Measurements from ENCODE around the gene CLEC2A. TPM values are rescaled to one million over a fixed set of nuclear protein-coding genes. Genes with fewer than 3 reads are reported as not detected.

CLEC2A gene
- polyA plus RNA-seq, 4 donors: not detected

DNA sequence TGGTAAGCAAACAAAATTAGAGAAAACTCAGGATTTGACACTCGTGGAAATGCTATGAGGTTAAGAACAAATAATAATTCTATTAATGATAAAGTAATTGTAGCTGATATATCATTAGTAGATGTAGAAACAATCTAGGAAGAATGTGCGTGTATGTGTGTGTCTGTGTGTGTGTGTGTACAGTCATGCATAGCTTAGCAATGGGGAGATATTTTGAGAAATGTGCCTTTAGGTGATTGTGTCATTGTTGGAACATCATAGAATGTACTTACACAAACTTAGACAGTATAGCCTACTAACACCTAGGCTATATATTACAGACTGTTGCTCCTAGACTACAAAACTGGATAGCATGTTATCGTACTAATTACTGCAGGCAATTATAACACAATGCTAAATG lies 5.3 kb downstream of the CLEC2A start:
- H3K36me3 ChIP-seq (ENCODE audit: control insufficient read depth in 3 of 3, insufficient read depth in 2 of 3, low read depth in 1 of 3, low read length in 3 of 3): no peaks in the 10 kb centered on the region
- H3K27ac ChIP-seq (ENCODE audit: low read depth in 1 of 3, low read length in 2 of 3): no peak overlapping the region
- FAIRE-seq (no peak), DNase-seq (no peak)
- WGBS, 3 donors: 88 to 91% (median 91%) methylated on average over 3 of the region's 3 CpGs
- H3K9me3 ChIP-seq (ENCODE audit: control insufficient read depth in 2 of 2, insufficient read depth in 1 of 2, low read depth in 1 of 2, low read length in 1 of 2): no peaks in the 10 kb centered on the region
- no peaks in the 10 kb centered on the region for H3K27me3 ChIP-seq (ENCODE audit: control insufficient read depth in 3 of 3, insufficient read depth in 3 of 3, low read length in 3 of 3)
- no peak overlapping the region for H3K4me3 ChIP-seq (ENCODE audit: low read depth in 1 of 3, low read length in 3 of 3)
- H3K4me1 ChIP-seq (ENCODE audit: control insufficient read depth in 3 of 3, insufficient read depth in 2 of 3, low read depth in 1 of 3, low read length in 2 of 3): no peaks in the 10 kb centered on the region

- DNase-seq: peak; percentile 36 to 48
- Histone ChIP-seq H3K9me3 (ENCODE audit: control insufficient read depth in 2 of 2, insufficient read depth in 1 of 2, low read depth in 1 of 2, low read length in 1 of 2) (no peaks in the 10 kb centered on the region), H3K4me3 (ENCODE audit: low read depth in 1 of 3, low read length in 3 of 3) (peak overlapping the region in 2 of 3 donors; percentile 30 to 39), H3K27me3 (ENCODE audit: control insufficient read depth in 3 of 3, insufficient read depth in 3 of 3, low read length in 3 of 3) (no peaks in the 10 kb centered on the region), H3K4me1 (ENCODE audit: control insufficient read depth in 3 of 3, insufficient read depth in 2 of 3, low read depth in 1 of 3, low read length in 2 of 3) (no peaks in the 10 kb centered on the region), H3K27ac (ENCODE audit: low read depth in 1 of 3, low read length in 2 of 3) (no peak overlapping the region), H3K36me3 (ENCODE audit: control insufficient read depth in 3 of 3, insufficient read depth in 2 of 3, low read depth in 1 of 3, low read length in 3 of 3) (no peaks in the 10 kb centered on the region)
- FAIRE-seq: no peak
- 2 to 9% (median 4%) methylated on average over 5 of the region's 5 CpGs for WGBS, 3 donors
Observed at GRCh38 chr12:9925705-9926393, 6.3 kb downstream of the CLEC2A start.

GRCh38 chr12:9922429-9922828 lies 9.7 kb downstream of the CLEC2A start:
- no peaks in the 10 kb centered on the region for H3K27me3 ChIP-seq (ENCODE audit: control insufficient read depth in 3 of 3, insufficient read depth in 3 of 3, low read length in 3 of 3)
- FAIRE-seq: no peak
- H3K9me3 ChIP-seq (ENCODE audit: control insufficient read depth in 2 of 2, insufficient read depth in 1 of 2, low read depth in 1 of 2, low read length in 1 of 2): peaks cover 0 to 6% of the 10 kb centered on the region in 2 donors
- H3K27ac ChIP-seq (ENCODE audit: low read depth in 1 of 3, low read length in 2 of 3): no peak overlapping the region
- H3K4me1 ChIP-seq (ENCODE audit: control insufficient read depth in 3 of 3, insufficient read depth in 2 of 3, low read depth in 1 of 3, low read length in 2 of 3): no peaks in the 10 kb centered on the region
- H3K4me3 ChIP-seq (ENCODE audit: low read depth in 1 of 3, low read length in 3 of 3): no peak overlapping the region
- 82 to 86% (median 86%) methylated on average over 1 of the region's 1 CpG for WGBS, 3 donors
- H3K36me3 ChIP-seq (ENCODE audit: control insufficient read depth in 3 of 3, insufficient read depth in 2 of 3, low read depth in 1 of 3, low read length in 3 of 3): no peaks in the 10 kb centered on the region
- no peak for DNase-seq

- no peaks in the 10 kb centered on the region for H3K36me3 ChIP-seq (ENCODE audit: control insufficient read depth in 3 of 3, insufficient read depth in 2 of 3, low read depth in 1 of 3, low read length in 3 of 3)
- peaks cover 0 to 6% of the 10 kb centered on the region in 2 donors for H3K9me3 ChIP-seq (ENCODE audit: control insufficient read depth in 2 of 2, insufficient read depth in 1 of 2, low read depth in 1 of 2, low read length in 1 of 2)
- H3K4me1 ChIP-seq (ENCODE audit: control insufficient read depth in 3 of 3, insufficient read depth in 2 of 3, low read depth in 1 of 3, low read length in 2 of 3): no peaks in the 10 kb centered on the region
- WGBS, 3 donors: 83 to 89% (median 88%) methylated on average over 10 of the region's 10 CpGs
- H3K27me3 ChIP-seq (ENCODE audit: control insufficient read depth in 3 of 3, insufficient read depth in 3 of 3, low read length in 3 of 3): no peaks in the 10 kb centered on the region
- no peak for DNase-seq
- no peak overlapping the region for H3K27ac ChIP-seq (ENCODE audit: low read depth in 1 of 3, low read length in 2 of 3)
- H3K4me3 ChIP-seq (ENCODE audit: low read depth in 1 of 3, low read length in 3 of 3): no peak overlapping the region
- FAIRE-seq: no peak
Observed at GRCh38 chr12:9920451-9920850, 11.7 kb downstream of the CLEC2A start.

- H3K27ac ChIP-seq (ENCODE audit: low read depth in 1 of 3, low read length in 2 of 3): no peak overlapping the region
- 87 to 94% (median 87%) methylated on average over 3 of the region's 3 CpGs for WGBS, 3 donors
- no peaks in the 10 kb centered on the region for H3K27me3 ChIP-seq (ENCODE audit: control insufficient read depth in 3 of 3, insufficient read depth in 3 of 3, low read length in 3 of 3)
- H3K4me1 ChIP-seq (ENCODE audit: control insufficient read depth in 3 of 3, insufficient read depth in 2 of 3, low read depth in 1 of 3, low read length in 2 of 3): no peaks in the 10 kb centered on the region
- H3K9me3 ChIP-seq (ENCODE audit: control insufficient read depth in 2 of 2, insufficient read depth in 1 of 2, low read depth in 1 of 2, low read length in 1 of 2): peaks cover 0 to 6% of the 10 kb centered on the region in 2 donors
- FAIRE-seq (no peak), DNase-seq (no peak)
- no peak overlapping the region for H3K4me3 ChIP-seq (ENCODE audit: low read depth in 1 of 3, low read length in 3 of 3)
- no peaks in the 10 kb centered on the region for H3K36me3 ChIP-seq (ENCODE audit: control insufficient read depth in 3 of 3, insufficient read depth in 2 of 3, low read depth in 1 of 3, low read length in 3 of 3)
Observed at GRCh38 chr12:9919443-9919842, 12.7 kb downstream of the CLEC2A start.

- H3K27ac ChIP-seq (ENCODE audit: low read depth in 1 of 3, low read length in 2 of 3): no peak overlapping the region
- H3K27me3 ChIP-seq (ENCODE audit: control insufficient read depth in 3 of 3, insufficient read depth in 3 of 3, low read length in 3 of 3): no peaks in the 10 kb centered on the region
- no peaks in the 10 kb centered on the region for H3K36me3 ChIP-seq (ENCODE audit: control insufficient read depth in 3 of 3, insufficient read depth in 2 of 3, low read depth in 1 of 3, low read length in 3 of 3)
- DNase-seq (no peak), FAIRE-seq (no peak)
- H3K4me3 ChIP-seq (ENCODE audit: low read depth in 1 of 3, low read length in 3 of 3): no peak overlapping the region
- H3K9me3 ChIP-seq (ENCODE audit: control insufficient read depth in 2 of 2, insufficient read depth in 1 of 2, low read depth in 1 of 2, low read length in 1 of 2): peaks cover 0 to 30% of the 10 kb centered on the region in 2 donors
- no peaks in the 10 kb centered on the region for H3K4me1 ChIP-seq (ENCODE audit: control insufficient read depth in 3 of 3, insufficient read depth in 2 of 3, low read depth in 1 of 3, low read length in 2 of 3)
Observed at GRCh38 chr12:9911708-9912107, 20.5 kb downstream of the CLEC2A start.

DNA sequence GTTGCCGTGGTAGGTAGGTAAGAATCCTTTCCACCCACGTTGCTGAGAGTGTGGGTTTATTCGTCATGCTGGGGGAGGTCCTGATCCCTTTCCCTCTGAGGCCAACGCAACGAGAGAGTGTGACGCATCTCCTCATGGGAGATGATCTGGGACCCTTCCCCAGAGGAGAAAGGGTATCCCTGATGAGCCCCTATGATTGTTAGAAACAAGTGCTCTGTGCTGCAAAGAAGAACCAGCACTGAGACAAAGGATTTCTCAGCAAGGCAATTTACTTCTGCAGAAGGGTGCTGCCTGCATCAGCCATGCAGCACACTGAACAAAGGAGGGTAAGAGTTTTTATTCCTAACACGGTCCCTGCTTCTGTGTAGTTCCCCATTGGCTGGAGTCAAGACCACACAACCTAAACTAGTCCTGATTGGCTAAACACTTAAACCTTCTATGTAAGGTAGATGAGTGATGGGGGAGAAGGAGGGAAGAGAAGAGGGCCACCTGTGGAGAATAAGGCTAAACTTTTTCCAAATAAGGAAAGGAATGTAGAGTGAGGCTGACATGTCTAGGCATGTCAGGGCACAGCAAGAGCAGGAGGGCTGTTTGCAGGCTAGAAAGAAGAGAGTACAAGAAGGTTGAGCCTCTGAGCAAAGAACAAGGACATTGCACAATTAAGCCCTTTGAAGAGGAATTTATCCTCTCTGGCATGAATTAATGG lies 21.3 kb downstream of the CLEC2A start:
- H3K27ac ChIP-seq (ENCODE audit: low read depth in 1 of 3, low read length in 2 of 3): no peak overlapping the region
- 84 to 88% (median 85%) methylated on average over 7 of the region's 7 CpGs for WGBS, 3 donors
- H3K27me3 ChIP-seq (ENCODE audit: control insufficient read depth in 3 of 3, insufficient read depth in 3 of 3, low read length in 3 of 3): no peaks in the 10 kb centered on the region
- DNase-seq (no peak), FAIRE-seq (no peak)
- no peaks in the 10 kb centered on the region for H3K4me1 ChIP-seq (ENCODE audit: control insufficient read depth in 3 of 3, insufficient read depth in 2 of 3, low read depth in 1 of 3, low read length in 2 of 3)
- H3K36me3 ChIP-seq (ENCODE audit: control insufficient read depth in 3 of 3, insufficient read depth in 2 of 3, low read depth in 1 of 3, low read length in 3 of 3): no peaks in the 10 kb centered on the region
- peaks cover 0 to 30% of the 10 kb centered on the region in 2 donors for H3K9me3 ChIP-seq (ENCODE audit: control insufficient read depth in 2 of 2, insufficient read depth in 1 of 2, low read depth in 1 of 2, low read length in 1 of 2)
- H3K4me3 ChIP-seq (ENCODE audit: low read depth in 1 of 3, low read length in 3 of 3): no peak overlapping the region

- Histone ChIP-seq H3K4me3 (ENCODE audit: low read depth in 1 of 3, low read length in 3 of 3) (no peak overlapping the region), H3K4me1 (ENCODE audit: control insufficient read depth in 3 of 3, insufficient read depth in 2 of 3, low read depth in 1 of 3, low read length in 2 of 3) (no peaks in the 10 kb centered on the region), H3K27me3 (ENCODE audit: control insufficient read depth in 3 of 3, insufficient read depth in 3 of 3, low read length in 3 of 3) (no peaks in the 10 kb centered on the region), H3K9me3 (ENCODE audit: control insufficient read depth in 2 of 2, insufficient read depth in 1 of 2, low read depth in 1 of 2, low read length in 1 of 2) (peaks cover 0 to 30% of the 10 kb centered on the region in 2 donors), H3K27ac (ENCODE audit: low read depth in 1 of 3, low read length in 2 of 3) (no peak overlapping the region), H3K36me3 (ENCODE audit: control insufficient read depth in 3 of 3, insufficient read depth in 2 of 3, low read depth in 1 of 3, low read length in 3 of 3) (no peaks in the 10 kb centered on the region)
- DNase-seq (no peak), FAIRE-seq (no peak)
Observed at GRCh38 chr12:9909724-9910123, 22.4 kb downstream of the CLEC2A start.
